Epithelial cell of proximal tubule (primary cell): ENCODE results near the gene ACSS2. TPM values are rescaled to one million over a fixed set of nuclear protein-coding genes. Genes with fewer than 3 reads are reported as not detected.
A peak's percentile ranks its signal among the peaks of the same experiment; 100 is the strongest.

Experiments used
- DNase-seq: peaks from one replicate; pipeline ENCODE4 v3.0.0-alpha.2; 2011; ENCODE audit warnings: low read depth
- H3K4me3 ChIP-seq: 2 replicates; pipeline ENCODE4 v1.5.1; 2011; ENCODE audit warnings: low read depth, mild to moderate bottlenecking, low read length
- total RNA-seq: library from RNA; depleted of rRNA; stranded (reverse); fragments of >200 nt; gene quantifications from 2 replicates; pipeline ENCODE4 v1.2.3, GENCODE V29; 2015
- TF ChIP-seq, protein P1 (sequence below): conservative IDR thresholded peaks from 2 replicates; pipeline ENCODE4 v1.5.1; 2012; ENCODE audit warnings: low read depth, mild to moderate bottlenecking, low read length

The ACSS2 gene
- total RNA-seq, 1 donor from 2014 or later, result 24.3 TPM

DNA sequence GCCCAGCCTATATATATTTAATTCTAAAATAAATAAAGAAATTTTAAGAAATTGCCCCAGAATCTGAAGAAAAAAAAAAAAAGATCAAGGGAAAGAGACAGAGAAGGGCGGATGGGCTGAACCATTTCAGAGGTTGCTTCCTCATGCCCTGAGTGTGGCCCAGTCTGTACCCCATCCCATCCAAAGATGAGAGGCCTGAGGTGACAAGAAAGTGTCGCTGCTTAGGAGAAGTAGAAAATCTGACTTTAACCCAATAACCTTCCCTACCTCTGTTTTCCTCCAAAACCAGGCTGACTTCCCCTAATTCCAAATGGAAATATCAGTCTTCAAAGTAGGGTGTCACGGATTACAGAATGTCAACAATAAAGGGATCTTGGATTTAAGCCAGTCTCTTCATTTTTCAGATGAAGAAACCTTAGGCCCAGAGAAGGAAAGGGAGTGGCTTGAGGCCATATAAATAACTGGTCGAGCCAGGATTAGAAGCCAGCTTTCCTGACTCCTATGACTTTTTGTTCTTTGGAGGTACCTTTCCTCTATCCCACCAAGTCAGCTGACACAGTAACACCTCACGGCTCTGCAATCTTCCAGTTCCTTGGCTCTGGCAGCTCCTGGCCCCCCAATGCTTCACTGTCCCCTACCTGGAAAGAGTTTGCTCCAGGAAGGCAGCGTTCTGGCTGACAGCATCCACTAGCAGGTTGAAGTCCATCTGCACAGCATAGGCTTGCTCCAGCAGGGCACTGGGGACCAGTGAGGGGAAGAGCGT, 69.1 kb downstream of the ACSS2 start:
- DNase-seq, result no peak
- TF ChIP-seq, protein P1, sequence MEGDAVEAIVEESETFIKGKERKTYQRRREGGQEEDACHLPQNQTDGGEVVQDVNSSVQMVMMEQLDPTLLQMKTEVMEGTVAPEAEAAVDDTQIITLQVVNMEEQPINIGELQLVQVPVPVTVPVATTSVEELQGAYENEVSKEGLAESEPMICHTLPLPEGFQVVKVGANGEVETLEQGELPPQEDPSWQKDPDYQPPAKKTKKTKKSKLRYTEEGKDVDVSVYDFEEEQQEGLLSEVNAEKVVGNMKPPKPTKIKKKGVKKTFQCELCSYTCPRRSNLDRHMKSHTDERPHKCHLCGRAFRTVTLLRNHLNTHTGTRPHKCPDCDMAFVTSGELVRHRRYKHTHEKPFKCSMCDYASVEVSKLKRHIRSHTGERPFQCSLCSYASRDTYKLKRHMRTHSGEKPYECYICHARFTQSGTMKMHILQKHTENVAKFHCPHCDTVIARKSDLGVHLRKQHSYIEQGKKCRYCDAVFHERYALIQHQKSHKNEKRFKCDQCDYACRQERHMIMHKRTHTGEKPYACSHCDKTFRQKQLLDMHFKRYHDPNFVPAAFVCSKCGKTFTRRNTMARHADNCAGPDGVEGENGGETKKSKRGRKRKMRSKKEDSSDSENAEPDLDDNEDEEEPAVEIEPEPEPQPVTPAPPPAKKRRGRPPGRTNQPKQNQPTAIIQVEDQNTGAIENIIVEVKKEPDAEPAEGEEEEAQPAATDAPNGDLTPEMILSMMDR, result no peak
- no peak overlapping the region for H3K4me3 ChIP-seq

GRCh38 chr20:34946661-34947060, 70.2 kb downstream of the ACSS2 start:
- TF ChIP-seq, protein P1, result no peak
- peak; percentile 93 for DNase-seq
- no peak overlapping the region for H3K4me3 ChIP-seq

GRCh38 chr20:34947336-34947735, 70.9 kb downstream of the ACSS2 start:
- DNase-seq, result no peak
- TF ChIP-seq, protein P1, result no peak
- H3K4me3 ChIP-seq, result no peak overlapping the region

- no peak overlapping the region for H3K4me3 ChIP-seq
- DNase-seq, result peak; percentile 71
- TF ChIP-seq, protein P1, result peak; percentile 41
Observed at GRCh38 chr20:34948030-34948429, 71.6 kb downstream of the ACSS2 start.

GRCh38 chr20:34949120-34949519, 72.7 kb downstream of the ACSS2 start:
- TF ChIP-seq, protein P1, result no peak

GRCh38 chr20:34951252-34951651, 74.8 kb downstream of the ACSS2 start:
- no peak for DNase-seq
- no peak overlapping the region for H3K4me3 ChIP-seq
- TF ChIP-seq, protein P1, result no peak

More at GRCh38 chr20:34949120-34949519, 72.7 kb downstream of the ACSS2 start:
- DNase-seq, result no peak
- H3K4me3 ChIP-seq, result no peak overlapping the region

DNA sequence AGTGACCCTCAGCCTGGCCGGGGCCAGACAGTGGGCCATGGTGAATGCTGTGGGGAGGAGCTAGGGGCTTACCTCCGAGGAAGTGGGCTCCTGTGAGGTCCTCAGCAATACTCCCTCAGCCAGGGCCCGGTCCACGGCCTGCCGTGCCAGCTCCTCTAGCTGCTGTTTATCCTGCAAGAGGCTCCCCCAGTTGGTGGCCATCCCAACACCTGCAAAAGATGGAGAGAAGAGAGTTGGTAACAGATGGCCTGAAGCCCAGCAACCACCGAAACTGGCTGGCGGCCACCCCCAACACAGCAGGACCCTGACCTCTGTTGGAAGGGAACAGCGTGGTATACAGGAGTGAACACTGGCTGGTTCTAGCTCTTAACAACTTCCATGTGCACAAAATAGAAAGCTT, 75.2 kb downstream of the ACSS2 start:
- TF ChIP-seq, protein P1, result no peak
- DNase-seq, result no peak
- no peak overlapping the region for H3K4me3 ChIP-seq
